SK-N-SH treated with all-trans-retinoic acid at 6 μM for 48 hours (cell line): ENCODE results near the gene MAD2L1.

Experiments
- ATAC-seq: fragments of 200-7000 bp; cut with Tn5 transposase; 3 replicates; pipeline ENCODE4 v1.9.1; 2020; ENCODE audit warnings: mild to moderate bottlenecking, moderate library complexity
- ARNTL ChIP-seq: fragments of 450-650 bp; formaldehyde crosslinking; IDR thresholded peaks from 2 replicates; pipeline ENCODE4 v1.5.0; 2020; ENCODE audit warnings: low read depth, mild to moderate bottlenecking, moderate library complexity, borderline replicate concordance
- BACH2 ChIP-seq: fragments of 250-450 bp; sonication (Bioruptor Pico); IDR thresholded peaks from 2 replicates; pipeline ENCODE4 v1.9.0; 2021; ENCODE audit warnings: mild to moderate bottlenecking, borderline replicate concordance
- CSDC2 ChIP-seq: fragments of 250-450 bp; sonication (Bioruptor Pico); IDR thresholded peaks from 2 replicates; pipeline ENCODE4 v1.5.0; 2020; ENCODE audit warnings: mild to moderate bottlenecking, moderate library complexity
- ESRRG ChIP-seq: fragments of 250-450 bp; sonication (Bioruptor Pico); IDR thresholded peaks from 2 replicates; pipeline ENCODE4 v1.6.1; 2021; ENCODE audit warnings: mild to moderate bottlenecking
- ISL1 ChIP-seq: fragments of 250-450 bp; sonication (Bioruptor Pico); IDR thresholded peaks from 2 replicates; pipeline ENCODE4 v2.1.2; 2022; ENCODE audit warnings: mild to moderate bottlenecking, moderate library complexity
- OSR1 ChIP-seq: fragments of 250-450 bp; sonication (Bioruptor Pico); IDR thresholded peaks from 2 replicates; pipeline ENCODE4 v1.8.0; 2022; ENCODE audit warnings: moderate library complexity, mild to moderate bottlenecking, inconsistent platforms
- PATZ1 ChIP-seq: fragments of 250-450 bp; sonication (Bioruptor Pico); IDR thresholded peaks from 2 replicates; pipeline ENCODE4 v1.8.0; 2020; ENCODE audit warnings: mild to moderate bottlenecking, moderate library complexity, borderline replicate concordance
- POU6F1 ChIP-seq: fragments of 250-450 bp; sonication (Bioruptor Pico); IDR thresholded peaks from 2 replicates; pipeline ENCODE4 v1.8.0; 2021; ENCODE audit warnings: low read depth, mild to moderate bottlenecking, moderate library complexity, borderline replicate concordance
- PPARA ChIP-seq: fragments of 250-450 bp; sonication (Bioruptor Pico); IDR thresholded peaks from 2 replicates; pipeline ENCODE4 v1.5.0; 2020; ENCODE audit warnings: mild to moderate bottlenecking, borderline replicate concordance
- RARB ChIP-seq: fragments of 250-450 bp; sonication (Bioruptor Pico); IDR thresholded peaks from 2 replicates; pipeline ENCODE4 v1.8.0; 2021; ENCODE audit warnings: mild to moderate bottlenecking, moderate library complexity
- TCF4 ChIP-seq: fragments of 250-450 bp; sonication (Bioruptor Pico); IDR thresholded peaks from 2 replicates; pipeline ENCODE4 v1.8.0; 2021; ENCODE audit warnings: mild to moderate bottlenecking, moderate library complexity, borderline replicate concordance
- TOX ChIP-seq: fragments of 250-450 bp; sonication (Bioruptor Pico); IDR thresholded peaks from 2 replicates; pipeline ENCODE4 v1.8.0; 2021; ENCODE audit warnings: mild to moderate bottlenecking, moderate library complexity, borderline replicate concordance
- ZC3H10 ChIP-seq: fragments of 250-450 bp; sonication (Bioruptor Pico); IDR thresholded peaks from 2 replicates; pipeline ENCODE4 v1.5.1; 2021; ENCODE audit warnings: mild to moderate bottlenecking, moderate library complexity
- ZFP30 ChIP-seq: fragments of 450-650 bp; formaldehyde crosslinking; IDR thresholded peaks from 2 replicates; pipeline ENCODE4 v1.5.0; 2022; ENCODE audit warnings: mild to moderate bottlenecking, moderate library complexity
- ZNF8 ChIP-seq: fragments of 450-650 bp; formaldehyde crosslinking; IDR thresholded peaks from 2 replicates; pipeline ENCODE4 v1.5.0; 2020; ENCODE audit warnings: mild to moderate bottlenecking, moderate library complexity
- TF ChIP-seq, protein P1 (sequence below): fragments of 250-450 bp; sonication (Bioruptor Pico); IDR thresholded peaks from 2 replicates; pipeline ENCODE4 v1.5.1; 2021; ENCODE audit warnings: mild to moderate bottlenecking, moderate library complexity
- TF ChIP-seq, protein P2 (sequence below): fragments of 250-450 bp; sonication (Bioruptor Pico); IDR thresholded peaks from 2 replicates; pipeline ENCODE4 v1.5.0; 2020; ENCODE audit warnings: mild to moderate bottlenecking, moderate library complexity
- TF ChIP-seq, protein P3 (sequence below): fragments of 250-450 bp; sonication (Bioruptor Pico); IDR thresholded peaks from 2 replicates; pipeline ENCODE4 v1.5.1; 2020; ENCODE audit warnings: low read depth, mild to moderate bottlenecking, moderate library complexity

Gene MAD2L1

GRCh38 chr4:120056246-120056645 lies 10.4 kb downstream of the MAD2L1 start (continued):
- TF ChIP-seq ZNF8 (CRISPR knock-in tag) = no peak

GRCh38 chr4:120055795-120056194 lies 10.9 kb downstream of the MAD2L1 start:
- TF ChIP-seq ISL1 = no peak
- no peak for ATAC-seq

GRCh38 chr4:120055162-120055561 lies 11.5 kb downstream of the MAD2L1 start:
- TF ChIP-seq OSR1 (CRISPR knock-in tag) = no peak
- TF ChIP-seq ISL1 = 0 out of 2 replicates have a peak, but pooled peaks have one; percentile 11
- no peak for ATAC-seq

DNA sequence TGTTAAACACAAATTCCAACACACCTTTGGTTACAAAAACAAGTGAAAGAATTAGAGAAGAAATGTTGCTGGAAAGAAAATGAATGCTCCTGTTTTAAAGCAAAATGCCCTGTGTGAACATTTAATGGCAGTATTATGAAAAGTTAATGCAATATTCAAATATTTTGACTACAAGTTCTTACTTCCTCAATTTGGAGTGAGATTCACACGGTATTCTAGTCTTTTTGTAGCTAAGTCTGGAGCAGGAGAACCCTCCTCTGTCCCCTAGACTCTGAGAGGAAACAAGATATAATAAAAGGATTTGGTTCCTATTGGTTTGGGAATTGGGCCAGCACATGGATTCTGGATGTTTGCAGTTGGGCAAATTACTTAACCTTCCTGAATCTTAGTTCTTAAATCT lies 12.7 kb downstream of the MAD2L1 start:
- ATAC-seq = no peak

More for the DNA sequence above, 12.7 kb downstream of the MAD2L1 start:
- TF ChIP-seq ARNTL (CRISPR knock-in tag) = no peak
- TF ChIP-seq PPARA (CRISPR knock-in tag) = no peak
- TF ChIP-seq ESRRG (CRISPR knock-in tag) = no peak
- no peak for TF ChIP-seq PATZ1
- TF ChIP-seq, protein P1, sequence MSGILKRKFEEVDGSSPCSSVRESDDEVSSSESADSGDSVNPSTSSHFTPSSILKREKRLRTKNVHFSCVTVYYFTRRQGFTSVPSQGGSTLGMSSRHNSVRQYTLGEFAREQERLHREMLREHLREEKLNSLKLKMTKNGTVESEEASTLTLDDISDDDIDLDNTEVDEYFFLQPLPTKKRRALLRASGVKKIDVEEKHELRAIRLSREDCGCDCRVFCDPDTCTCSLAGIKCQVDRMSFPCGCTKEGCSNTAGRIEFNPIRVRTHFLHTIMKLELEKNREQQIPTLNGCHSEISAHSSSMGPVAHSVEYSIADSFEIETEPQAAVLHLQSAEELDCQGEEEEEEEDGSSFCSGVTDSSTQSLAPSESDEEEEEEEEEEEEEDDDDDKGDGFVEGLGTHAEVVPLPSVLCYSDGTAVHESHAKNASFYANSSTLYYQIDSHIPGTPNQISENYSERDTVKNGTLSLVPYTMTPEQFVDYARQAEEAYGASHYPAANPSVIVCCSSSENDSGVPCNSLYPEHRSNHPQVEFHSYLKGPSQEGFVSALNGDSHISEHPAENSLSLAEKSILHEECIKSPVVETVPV = no peak
- TF ChIP-seq TCF4 (CRISPR knock-in tag) = no peak
- no peak for TF ChIP-seq ZNF8 (CRISPR knock-in tag)
- no peak for TF ChIP-seq ZC3H10 (CRISPR knock-in tag)
- no peak for TF ChIP-seq TOX (CRISPR knock-in tag)
- TF ChIP-seq ZFP30 (CRISPR knock-in tag) = no peak
- no peak for TF ChIP-seq BACH2 (CRISPR knock-in tag)
- no peak for TF ChIP-seq ISL1
- no peak for TF ChIP-seq CSDC2 (CRISPR knock-in tag)
- TF ChIP-seq, protein P2, sequence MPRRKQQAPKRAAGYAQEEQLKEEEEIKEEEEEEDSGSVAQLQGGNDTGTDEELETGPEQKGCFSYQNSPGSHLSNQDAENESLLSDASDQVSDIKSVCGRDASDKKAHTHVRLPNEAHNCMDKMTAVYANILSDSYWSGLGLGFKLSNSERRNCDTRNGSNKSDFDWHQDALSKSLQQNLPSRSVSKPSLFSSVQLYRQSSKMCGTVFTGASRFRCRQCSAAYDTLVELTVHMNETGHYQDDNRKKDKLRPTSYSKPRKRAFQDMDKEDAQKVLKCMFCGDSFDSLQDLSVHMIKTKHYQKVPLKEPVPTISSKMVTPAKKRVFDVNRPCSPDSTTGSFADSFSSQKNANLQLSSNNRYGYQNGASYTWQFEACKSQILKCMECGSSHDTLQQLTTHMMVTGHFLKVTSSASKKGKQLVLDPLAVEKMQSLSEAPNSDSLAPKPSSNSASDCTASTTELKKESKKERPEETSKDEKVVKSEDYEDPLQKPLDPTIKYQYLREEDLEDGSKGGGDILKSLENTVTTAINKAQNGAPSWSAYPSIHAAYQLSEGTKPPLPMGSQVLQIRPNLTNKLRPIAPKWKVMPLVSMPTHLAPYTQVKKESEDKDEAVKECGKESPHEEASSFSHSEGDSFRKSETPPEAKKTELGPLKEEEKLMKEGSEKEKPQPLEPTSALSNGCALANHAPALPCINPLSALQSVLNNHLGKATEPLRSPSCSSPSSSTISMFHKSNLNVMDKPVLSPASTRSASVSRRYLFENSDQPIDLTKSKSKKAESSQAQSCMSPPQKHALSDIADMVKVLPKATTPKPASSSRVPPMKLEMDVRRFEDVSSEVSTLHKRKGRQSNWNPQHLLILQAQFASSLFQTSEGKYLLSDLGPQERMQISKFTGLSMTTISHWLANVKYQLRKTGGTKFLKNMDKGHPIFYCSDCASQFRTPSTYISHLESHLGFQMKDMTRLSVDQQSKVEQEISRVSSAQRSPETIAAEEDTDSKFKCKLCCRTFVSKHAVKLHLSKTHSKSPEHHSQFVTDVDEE (CRISPR knock-in tag) = no peak
- TF ChIP-seq POU6F1 = no peak
- TF ChIP-seq, protein P3, sequence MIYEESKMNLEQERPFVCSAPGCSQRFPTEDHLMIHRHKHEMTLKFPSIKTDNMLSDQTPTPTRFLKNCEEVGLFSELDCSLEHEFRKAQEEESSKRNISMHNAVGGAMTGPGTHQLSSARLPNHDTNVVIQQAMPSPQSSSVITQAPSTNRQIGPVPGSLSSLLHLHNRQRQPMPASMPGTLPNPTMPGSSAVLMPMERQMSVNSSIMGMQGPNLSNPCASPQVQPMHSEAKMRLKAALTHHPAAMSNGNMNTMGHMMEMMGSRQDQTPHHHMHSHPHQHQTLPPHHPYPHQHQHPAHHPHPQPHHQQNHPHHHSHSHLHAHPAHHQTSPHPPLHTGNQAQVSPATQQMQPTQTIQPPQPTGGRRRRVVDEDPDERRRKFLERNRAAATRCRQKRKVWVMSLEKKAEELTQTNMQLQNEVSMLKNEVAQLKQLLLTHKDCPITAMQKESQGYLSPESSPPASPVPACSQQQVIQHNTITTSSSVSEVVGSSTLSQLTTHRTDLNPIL = no peak
- TF ChIP-seq RARB (CRISPR knock-in tag) = no peak
- TF ChIP-seq, all 23 proteins: peak for 0
